ENCODE results near the gene CYSRT1. TPM values are rescaled to one million over a fixed set of nuclear protein-coding genes. Genes with fewer than 3 reads are reported as not detected.

CYSRT1 gene
- total and polyA plus RNA-seq, 3 donors from 2014 or later = 3.0 to 5.6 (median 3.7) TPM

- intact Hi-C loops (cut with DNase I; ENCODE audit: low total_unique reads) = no loop called here
- H3K4me1 ChIP-seq = no peaks in the 10 kb centered on the region
- no peak for DNase-seq
- H3K36me3 ChIP-seq (ENCODE audit: low read depth, missing control alignments) = no peaks in the 10 kb centered on the region
- no peaks in the 10 kb centered on the region for H3K27me3 ChIP-seq
- no peak overlapping the region for H3K27ac ChIP-seq
- no peak overlapping the region for H3K4me3 ChIP-seq
- TF ChIP-seq POLR2A (IDR thresholded peaks at IDR 0.05) = no peak
- TF ChIP-seq CTCF (IDR thresholded peaks at IDR 0.05) = no peak
- H3K9me3 ChIP-seq = no peaks in the 10 kb centered on the region
- 91 to 93% methylated on average over 18 to 19 of the region's 19 CpGs for WGBS, 2 donors
Observed at GRCh38 chr9:137178939-137179630, 45.9 kb upstream of the CYSRT1 start.

- H3K36me3 ChIP-seq (ENCODE audit: low read depth, missing control alignments) = no peaks in the 10 kb centered on the region
- no peak for TF ChIP-seq POLR2A (IDR thresholded peaks at IDR 0.05)
- H3K9me3 ChIP-seq = no peaks in the 10 kb centered on the region
- 90 to 97% methylated on average over 10 to 17 of the region's 17 CpGs for WGBS, 2 donors
- H3K27ac ChIP-seq = no peak overlapping the region
- no peaks in the 10 kb centered on the region for H3K4me1 ChIP-seq
- H3K4me3 ChIP-seq = no peak overlapping the region
- H3K27me3 ChIP-seq = no peaks in the 10 kb centered on the region
- DNase-seq = no peak
- intact Hi-C loops (cut with DNase I; ENCODE audit: low total_unique reads) = no loop called here
Observed at GRCh38 chr9:137179761-137180160, 45.2 kb upstream of the CYSRT1 start.

GRCh38 chr9:137180491-137180890 is 44.5 kb upstream of the CYSRT1 start:
- Histone ChIP-seq H3K4me3 (no peak overlapping the region), H3K9me3 (no peaks in the 10 kb centered on the region), H3K4me1 (no peaks in the 10 kb centered on the region), H3K27ac (no peak overlapping the region), H3K27me3 (no peaks in the 10 kb centered on the region), H3K36me3 (ENCODE audit: low read depth, missing control alignments) (no peaks in the 10 kb centered on the region)
- TF ChIP-seq CTCF (IDR thresholded peaks at IDR 0.05) = no peak
- TF ChIP-seq POLR2A (IDR thresholded peaks at IDR 0.05) = no peak
- intact Hi-C loops (cut with DNase I; ENCODE audit: low total_unique reads) = no loop called here
- no peak for DNase-seq
- 95% methylated on average over 4 to 20 of the region's 20 CpGs for WGBS, 2 donors

- H3K4me3 ChIP-seq = no peak overlapping the region
- H3K9me3 ChIP-seq = no peaks in the 10 kb centered on the region
- TF ChIP-seq CTCF (IDR thresholded peaks at IDR 0.05) = no peak
- no peak for TF ChIP-seq POLR2A (IDR thresholded peaks at IDR 0.05)
- WGBS, 2 donors = 94 to 95% methylated on average over 15 to 22 of the region's 22 CpGs
- H3K36me3 ChIP-seq (ENCODE audit: low read depth, missing control alignments) = no peaks in the 10 kb centered on the region
- no peak overlapping the region for H3K27ac ChIP-seq
- intact Hi-C loops (cut with DNase I; ENCODE audit: low total_unique reads) = no loop called here
- no peak for DNase-seq
- H3K4me1 ChIP-seq = peaks cover 5% of the 10 kb centered on the region
- H3K27me3 ChIP-seq = no peaks in the 10 kb centered on the region
Observed at GRCh38 chr9:137181680-137182079, 43.3 kb upstream of the CYSRT1 start.

- intact Hi-C loops (cut with DNase I; ENCODE audit: low total_unique reads) = no loop called here
Observed at GRCh38 chr9:137182836-137183235, 42.1 kb upstream of the CYSRT1 start.

More at GRCh38 chr9:137182836-137183235, 42.1 kb upstream of the CYSRT1 start:
- H3K27ac ChIP-seq = no peak overlapping the region
- no peak overlapping the region for H3K4me3 ChIP-seq
- H3K27me3 ChIP-seq = no peaks in the 10 kb centered on the region
- no peaks in the 10 kb centered on the region for H3K36me3 ChIP-seq (ENCODE audit: low read depth, missing control alignments)
- TF ChIP-seq CTCF (IDR thresholded peaks at IDR 0.05) (no peak), POLR2A (IDR thresholded peaks at IDR 0.05) (no peak)
- WGBS, 2 donors = 89 to 91% methylated on average over 10 to 17 of the region's 17 CpGs
- peaks cover 16% of the 10 kb centered on the region for H3K4me1 ChIP-seq
- DNase-seq = no peak
- no peaks in the 10 kb centered on the region for H3K9me3 ChIP-seq

Data from testis (tissue), 3 donors.